KMS-11 (cell line): ENCODE data around the gene MAP3K15.

Source experiments
- H2AFZ ChIP-seq: fragments of 200-600 bp; sonication (generic); 2 replicates; pipeline ENCODE4 v1.6.1; 2016; ENCODE audit warnings: antibody characterized with exemption, mixed run types, low read depth
- H3K27ac ChIP-seq: fragments of 200-600 bp; sonication (generic); 2 replicates; pipeline ENCODE4 v1.6.1; 2016; ENCODE audit warnings: mild to moderate bottlenecking, mixed run types
- H3K27me3 ChIP-seq: fragments of 200-600 bp; sonication (generic); 2 replicates; pipeline ENCODE4 v1.6.1; 2017; ENCODE audit warnings: mild to moderate bottlenecking, low read depth, mixed run types, moderate library complexity; ENCODE audit not compliant: insufficient read depth
- H3K36me3 ChIP-seq: fragments of 200-600 bp; sonication (generic); 2 replicates; pipeline ENCODE4 v1.6.1; 2017; ENCODE audit warnings: mild to moderate bottlenecking, mixed run types; ENCODE audit not compliant: insufficient read depth
- H3K4me1 ChIP-seq: fragments of 200-600 bp; sonication (generic); 2 replicates; pipeline ENCODE4 v1.6.1; 2016; ENCODE audit warnings: mild to moderate bottlenecking, low read depth, mixed run types; ENCODE audit not compliant: poor library complexity, severe bottlenecking
- H3K4me2 ChIP-seq: fragments of 200-600 bp; sonication (generic); 2 replicates; pipeline ENCODE4 v1.7.0; 2016; ENCODE audit warnings: mild to moderate bottlenecking, mixed run types
- H3K4me3 ChIP-seq: fragments of 200-600 bp; sonication (generic); IDR thresholded peaks from 2 replicates; pipeline ENCODE4 v1.6.1; 2017; ENCODE audit warnings: low read depth, low read length, mixed read lengths; ENCODE audit not compliant: insufficient read depth
- H3K79me2 ChIP-seq: fragments of 200-600 bp; sonication (generic); 2 replicates; pipeline ENCODE4 v1.6.1; 2016; ENCODE audit warnings: low read depth, mixed run types; ENCODE audit not compliant: insufficient read depth
- H3K9ac ChIP-seq: fragments of 200-600 bp; sonication (generic); 2 replicates; pipeline ENCODE4 v1.6.1; 2016; ENCODE audit warnings: mild to moderate bottlenecking, mixed run types
- H4K20me1 ChIP-seq: fragments of 200-600 bp; sonication (generic); 2 replicates; pipeline ENCODE4 v1.6.1; 2016; ENCODE audit warnings: mild to moderate bottlenecking, mixed run types; ENCODE audit not compliant: insufficient read depth
- CTCF ChIP-seq: fragments of 200-600 bp; sonication (generic); conservative IDR thresholded peaks from 2 replicates; pipeline ENCODE4 v1.6.1; 2017; ENCODE audit warnings: low read depth, mild to moderate bottlenecking, antibody characterized with exemption, low read length, moderate library complexity, mixed read lengths

Gene MAP3K15

GRCh38 chrX:19382555-19383145, 132.7 kb downstream of the MAP3K15 start:
- Histone ChIP-seq H3K4me3 (no peak overlapping the region), H3K79me2 (no peaks in the 10 kb centered on the region), H3K4me1 (no peaks in the 10 kb centered on the region), H4K20me1 (no peaks in the 10 kb centered on the region), H3K36me3 (no peaks in the 10 kb centered on the region), H2AFZ (no peak overlapping the region), H3K4me2 (no peak overlapping the region), H3K9ac (no peak overlapping the region), H3K27ac (no peak overlapping the region), H3K27me3 (no peaks in the 10 kb centered on the region)
- peak; percentile 46; the same call in 1 of the 2 replicates for TF ChIP-seq CTCF

- Histone ChIP-seq H3K36me3 (no peaks in the 10 kb centered on the region), H3K27me3 (no peaks in the 10 kb centered on the region), H3K79me2 (no peaks in the 10 kb centered on the region), H3K4me1 (no peaks in the 10 kb centered on the region), H3K4me3 (no peak overlapping the region), H3K9ac (no peak overlapping the region), H3K27ac (no peak overlapping the region), H3K4me2 (no peak overlapping the region), H2AFZ (no peak overlapping the region), H4K20me1 (no peaks in the 10 kb centered on the region)
- no peak for TF ChIP-seq CTCF
Measured at GRCh38 chrX:19381326-19381725, 134.0 kb downstream of the MAP3K15 start.

- no peaks in the 10 kb centered on the region for H4K20me1 ChIP-seq
- no peaks in the 10 kb centered on the region for H3K36me3 ChIP-seq
- H3K27me3 ChIP-seq, result no peaks in the 10 kb centered on the region
- no peaks in the 10 kb centered on the region for H3K79me2 ChIP-seq
- no peak overlapping the region for H3K27ac ChIP-seq
- no peak overlapping the region for H3K9ac ChIP-seq
- H2AFZ ChIP-seq, result no peak overlapping the region
- H3K4me2 ChIP-seq, result no peak overlapping the region
- H3K4me1 ChIP-seq, result no peaks in the 10 kb centered on the region
- no peak overlapping the region for H3K4me3 ChIP-seq
- no peak for TF ChIP-seq CTCF
Measured at GRCh38 chrX:19377799-19378198, 137.5 kb downstream of the MAP3K15 start.

GRCh38 chrX:19375546-19375945, 139.8 kb downstream of the MAP3K15 start:
- Histone ChIP-seq H2AFZ (no peak overlapping the region), H3K79me2 (no peaks in the 10 kb centered on the region), H3K27me3 (no peaks in the 10 kb centered on the region), H3K9ac (no peak overlapping the region), H4K20me1 (no peaks in the 10 kb centered on the region), H3K4me2 (no peak overlapping the region), H3K36me3 (no peaks in the 10 kb centered on the region), H3K27ac (no peak overlapping the region), H3K4me1 (no peaks in the 10 kb centered on the region), H3K4me3 (no peak overlapping the region)
- TF ChIP-seq CTCF, result no peak
